Bronchus fibroblast of lung (primary cell): Measurements from ENCODE around the gene RHCE. TPM values are rescaled to one million over a fixed set of nuclear protein-coding genes. Genes with fewer than 3 reads are reported as not detected.

Experiments
- total RNA-seq: library from RNA; depleted of rRNA; stranded (reverse); fragments of >200 nt; gene quantifications from 2 replicates; pipeline ENCODE4 v1.2.3, GENCODE V29; 2015

The RHCE gene
- 0.15 and 0.50 TPM in 2 replicates for total RNA-seq

GRCh38 chr1:25420715-25421114, at the start of gene RHCE:
Gene RHCE, minus strand, starts transcription at chr1:25420825. Its CDS starts 39 bp downstream, at chr1:25420786.

DNA sequence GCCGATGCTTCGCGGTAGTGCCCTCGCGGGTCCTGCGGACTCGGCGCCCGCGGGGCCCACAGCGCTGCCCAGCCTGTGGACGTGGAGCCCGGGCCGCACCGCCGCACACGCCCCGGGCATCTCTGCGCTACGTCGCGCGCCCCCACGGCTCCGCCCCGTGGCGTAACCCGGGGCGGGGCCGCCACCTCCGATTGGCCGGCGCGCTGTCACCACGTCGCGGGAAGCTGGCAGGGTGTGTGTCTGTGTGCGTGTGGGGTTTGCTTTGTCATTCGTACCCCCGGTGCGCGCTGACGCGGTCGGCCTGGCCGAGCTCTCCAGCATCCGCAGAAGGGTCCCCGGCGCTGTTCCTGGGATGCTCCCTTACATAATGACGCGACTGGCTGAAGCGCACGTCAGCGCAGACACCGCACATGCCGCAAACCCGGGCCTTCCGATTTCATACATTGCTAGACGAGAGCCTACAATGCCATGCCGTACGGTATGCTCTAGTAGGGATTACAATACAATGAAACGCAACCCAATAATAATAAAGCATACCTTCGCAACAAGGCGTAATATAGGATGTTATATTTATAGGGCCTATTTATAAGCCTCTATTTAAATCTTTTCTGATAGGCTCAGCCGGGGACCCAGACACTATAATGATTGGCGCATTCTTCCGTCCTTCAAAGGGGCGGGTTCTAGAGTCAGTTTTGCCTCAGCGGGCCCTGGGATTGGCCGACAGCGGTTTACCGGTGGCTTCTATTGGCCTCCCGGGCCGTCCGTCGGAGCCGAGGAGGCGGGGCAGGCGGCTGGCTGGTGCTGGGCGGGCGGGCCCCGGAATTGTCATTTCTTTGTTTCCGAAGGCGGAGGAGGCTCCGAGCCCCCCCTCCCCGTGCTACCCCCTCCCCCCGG, 9.7 kb upstream of the RHCE start, which contains the start of gene MACO1:
Gene MACO1 (plus strand): TSS at position 825 of the 894 bp plus-strand sequence. CDS start 202 bp downstream, outside the sequence.

DNA sequence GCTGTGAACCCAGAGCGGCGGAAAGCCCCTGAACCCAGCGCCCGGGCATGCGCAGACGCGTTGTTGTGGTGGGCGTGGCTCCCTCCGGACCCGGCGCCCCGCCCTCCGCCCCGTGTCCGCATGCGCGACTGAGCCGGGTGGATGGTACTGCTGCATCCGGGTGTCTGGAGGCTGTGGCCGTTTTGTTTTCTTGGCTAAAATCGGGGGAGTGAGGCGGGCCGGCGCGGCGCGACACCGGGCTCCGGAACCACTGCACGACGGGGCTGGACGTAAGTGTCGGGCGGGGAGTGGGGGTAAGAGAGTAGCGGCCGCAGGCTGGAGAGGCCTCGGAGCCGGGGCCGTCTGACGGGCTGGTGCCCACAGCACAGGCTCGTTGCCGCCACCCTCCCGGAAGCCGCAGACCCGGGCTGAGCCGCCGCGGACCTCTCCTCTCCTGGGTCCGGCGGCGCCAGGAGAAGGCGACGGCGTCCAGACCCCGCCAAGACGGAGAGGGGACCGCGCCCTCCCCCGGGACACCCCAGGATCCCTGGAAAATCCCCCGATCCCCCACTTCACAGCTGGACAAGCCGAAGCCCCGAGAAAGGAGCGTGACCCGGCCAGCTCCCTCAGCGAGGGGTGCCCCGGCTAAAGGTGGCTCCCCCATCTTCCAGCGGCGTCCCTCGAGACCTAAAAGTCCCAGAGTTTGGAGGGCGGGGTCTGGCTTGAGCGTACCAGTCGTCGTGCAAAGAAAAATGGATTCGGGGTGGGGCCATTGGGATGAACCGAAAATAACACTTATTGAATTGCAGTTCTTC, 82.2 kb downstream of the RHCE start, which contains the start of gene TMEM50A:
Gene TMEM50A (plus strand): TSS at position 147 of the 794 bp plus-strand sequence. CDS start 2,153 bp downstream, outside the sequence.

Other genes with a start within 250 kb of the RHCE start
- gene SYF2, start 188.3 kb downstream of the RHCE start, total RNA-seq, result 21.0 and 30.6 TPM in 2 replicates
- gene RSRP1, start 173.4 kb downstream of the RHCE start, total RNA-seq, result 40.0 and 49.6 TPM in 2 replicates
- gene RHD, start 148.3 kb downstream of the RHCE start, total RNA-seq, result under 0.01 TPM in 1 of 2 replicates, not detected in the other
- gene TMEM50A, start 82.5 kb downstream of the RHCE start, total RNA-seq, result 73.1 and 80.4 TPM in 2 replicates
- 7.9 and 8.9 TPM in 2 replicates for gene MACO1, start 10.1 kb upstream of the RHCE start, total RNA-seq
- gene LDLRAP1, start 122.8 kb upstream of the RHCE start, total RNA-seq, result 9.7 and 9.8 TPM in 2 replicates
- 0.59 and 1.0 TPM in 2 replicates for gene MAN1C1, start 196.0 kb upstream of the RHCE start, total RNA-seq